ENCODE results near the gene AK5. TPM values are rescaled to one million over a fixed set of nuclear protein-coding genes. Genes with fewer than 3 reads are reported as not detected.

The AK5 gene
- total and polyA plus RNA-seq, 2 of the 13 experiments (the other 11 are each of a cell fraction or from before 2014, with no cell fraction given) = not detected

- TF ChIP-seq CSRNP1 (CRISPR knock-in tag; IDR thresholded peaks at IDR 0.05) (no peak), SYNCRIP (IDR thresholded peaks at IDR 0.05; ENCODE audit: insufficient read depth, low read depth, low read length) (no peak), ZNF879 (CRISPR knock-in tag; IDR thresholded peaks at IDR 0.05) (no peak), IRF1 (CRISPR knock-in tag; IDR thresholded peaks at IDR 0.05; ENCODE audit: low read depth) (no peak), ZNF230 (CRISPR knock-in tag; IDR thresholded peaks at IDR 0.05) (no peak), FOXO4 (CRISPR knock-in tag; conservative IDR thresholded peaks at IDR 0.05) (no peak), STAT6 (CRISPR knock-in tag; IDR thresholded peaks at IDR 0.05; ENCODE audit: borderline replicate concordance) (no peak), FOSL2 (CRISPR knock-in tag; IDR thresholded peaks at IDR 0.05) (no peak), TEAD3 (CRISPR knock-in tag; optimal IDR thresholded peaks at IDR 0.05; ENCODE audit: borderline replicate concordance) (no peak)
These were observed 263.0 kb downstream of the AK5 start (continued) for GRCh38 chr1:77544845-77545244.
